Testis (tissue), 2 donors: ENCODE results near the gene KCNQ1.

Source experiments
- POLR2A ChIP-seq: fragments of 450-650 bp; IDR thresholded peaks from one replicate; pipeline ENCODE4 v1.6.1; 2017; ENCODE audit warnings: antibody characterized with exemption, mild to moderate bottlenecking, moderate library complexity
- TF ChIP-seq, protein P1 (sequence below), 3 experiments: fragments of 450-650 bp in 2 of 3; fragments of 200-600 bp in 1 of 3; sonication (generic) in 1 of 3; IDR thresholded peaks; one replicate each; pipeline ENCODE4 v1.5.1; 2016 to 2019; ENCODE audit warnings: antibody characterized with exemption in 3 of 3, mild to moderate bottlenecking in 2 of 3, moderate library complexity in 1 of 3

DNA sequence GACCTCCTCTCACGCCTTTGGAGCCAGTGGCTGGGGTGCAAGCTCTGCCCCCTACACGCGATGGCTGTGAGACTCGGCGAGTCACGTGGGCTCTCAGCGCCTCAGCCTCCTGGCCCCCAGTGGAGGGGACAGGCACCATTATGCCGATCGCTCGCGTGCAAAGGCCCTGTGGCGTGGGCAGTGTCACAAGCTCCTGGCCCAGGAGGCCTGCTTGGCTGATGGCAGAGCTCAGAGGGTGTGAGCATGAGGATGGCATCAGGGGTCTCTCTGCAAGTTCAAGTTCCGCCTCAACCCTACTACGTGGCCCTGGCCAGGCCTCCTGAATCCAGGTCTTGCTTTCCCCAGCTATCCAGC, 345.7 kb downstream of the KCNQ1 start:
- TF ChIP-seq, protein P1, sequence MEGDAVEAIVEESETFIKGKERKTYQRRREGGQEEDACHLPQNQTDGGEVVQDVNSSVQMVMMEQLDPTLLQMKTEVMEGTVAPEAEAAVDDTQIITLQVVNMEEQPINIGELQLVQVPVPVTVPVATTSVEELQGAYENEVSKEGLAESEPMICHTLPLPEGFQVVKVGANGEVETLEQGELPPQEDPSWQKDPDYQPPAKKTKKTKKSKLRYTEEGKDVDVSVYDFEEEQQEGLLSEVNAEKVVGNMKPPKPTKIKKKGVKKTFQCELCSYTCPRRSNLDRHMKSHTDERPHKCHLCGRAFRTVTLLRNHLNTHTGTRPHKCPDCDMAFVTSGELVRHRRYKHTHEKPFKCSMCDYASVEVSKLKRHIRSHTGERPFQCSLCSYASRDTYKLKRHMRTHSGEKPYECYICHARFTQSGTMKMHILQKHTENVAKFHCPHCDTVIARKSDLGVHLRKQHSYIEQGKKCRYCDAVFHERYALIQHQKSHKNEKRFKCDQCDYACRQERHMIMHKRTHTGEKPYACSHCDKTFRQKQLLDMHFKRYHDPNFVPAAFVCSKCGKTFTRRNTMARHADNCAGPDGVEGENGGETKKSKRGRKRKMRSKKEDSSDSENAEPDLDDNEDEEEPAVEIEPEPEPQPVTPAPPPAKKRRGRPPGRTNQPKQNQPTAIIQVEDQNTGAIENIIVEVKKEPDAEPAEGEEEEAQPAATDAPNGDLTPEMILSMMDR (IDR thresholded peaks at IDR 0.05), result no peak
- TF ChIP-seq POLR2A, result no peak
